SW 1271 (cell line): ENCODE measurements around the gene MRPS34.

Experiments used
- DNase-seq, 2 experiments: peaks; one replicate each; lab custom pipeline; 2025; lab: John Stamatoyannopoulos, UW

The MRPS34 gene

GRCh38 chr16:1727651-1728624, 45.0 kb downstream of the MRPS34 start:
- no peak for DNase-seq

DNA sequence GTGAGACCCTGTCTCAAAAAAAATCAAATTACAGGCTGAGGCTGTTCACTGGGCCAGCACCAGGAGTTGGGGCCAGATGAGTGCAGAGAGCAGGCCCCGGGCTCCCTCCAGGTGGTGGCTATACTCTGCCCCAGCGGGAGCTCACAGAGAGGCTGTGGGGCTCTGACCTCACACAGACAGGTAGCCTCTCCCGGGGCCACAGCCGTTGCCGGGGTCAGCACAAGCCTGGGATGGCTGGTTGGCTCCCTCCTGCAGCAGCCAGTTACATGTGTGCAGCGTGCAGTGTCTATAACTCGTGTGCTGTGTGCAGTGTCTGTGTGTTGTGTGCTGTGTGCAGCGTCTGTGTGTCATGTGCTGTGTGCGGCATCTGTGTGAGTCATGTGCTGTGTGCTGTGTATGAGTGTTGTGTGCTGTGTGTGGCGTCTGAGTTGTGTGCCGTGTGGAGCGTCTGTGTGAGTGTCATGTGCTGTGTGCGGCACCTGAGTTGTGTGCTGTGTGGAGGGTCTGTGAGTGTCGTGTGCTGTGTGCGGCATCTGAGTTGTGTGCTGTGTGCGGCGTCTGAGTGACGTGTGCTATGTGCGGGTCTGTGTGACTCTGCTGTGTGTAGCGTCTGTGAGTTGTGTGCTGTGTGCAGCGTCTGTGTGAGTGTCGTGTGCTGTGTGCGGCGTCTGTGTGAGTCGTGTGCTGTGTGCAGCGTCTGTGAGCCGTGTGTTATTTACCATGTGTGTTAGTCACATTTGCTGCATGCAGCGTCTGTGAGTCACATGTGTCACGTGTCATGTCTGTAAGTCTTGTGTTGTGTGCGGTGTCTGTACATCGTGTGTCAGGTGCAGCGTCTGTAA, 46.1 kb downstream of the MRPS34 start:
- no peak for DNase-seq

- DNase-seq, result no peak
These were observed 48.4 kb downstream of the MRPS34 start for GRCh38 chr16:1724491-1724890.

DNA sequence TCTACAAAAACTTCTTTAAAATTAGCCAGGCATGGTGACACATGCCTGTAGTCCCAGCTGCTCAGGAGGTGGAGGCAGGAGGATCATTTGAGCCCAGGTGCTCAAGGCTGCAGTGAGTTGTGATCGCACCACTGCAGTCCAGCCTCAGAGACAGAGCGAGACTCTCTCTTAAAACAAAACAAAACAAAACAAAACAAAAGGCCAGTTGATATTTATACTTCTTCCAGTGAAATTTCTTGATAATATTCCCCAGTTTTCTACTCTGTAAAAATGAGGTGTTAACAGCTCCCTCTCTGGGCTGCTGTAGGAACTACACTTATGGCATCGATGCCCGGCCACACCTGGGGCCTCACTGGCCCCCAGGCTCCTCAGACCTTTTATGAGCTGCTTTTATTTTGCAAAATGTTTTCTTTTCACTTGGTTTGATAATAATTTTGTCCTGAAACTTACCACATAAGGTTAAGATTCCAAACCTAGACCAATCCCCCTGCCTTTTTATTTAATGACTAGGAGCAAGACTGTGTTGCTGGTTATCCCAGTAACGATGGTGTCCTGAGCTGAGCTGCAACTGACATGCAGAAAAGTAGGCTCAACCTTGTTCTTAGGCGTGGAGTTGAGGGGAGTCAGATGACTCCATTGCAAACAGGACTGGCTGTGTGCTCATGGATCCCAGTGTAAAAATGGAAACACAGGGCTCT, 49.3 kb downstream of the MRPS34 start:
- peak in 1 of 2 experiments; percentile 22 for DNase-seq
